GM18907 (cell line): ENCODE results near the gene KCNMA1.
"Not testable (repeated sequence)": the region's sequence is repeated elsewhere in the genome, so short reads cannot be mapped to it uniquely, and the experiment has no call there.

ENCODE experiments used
- ATAC-seq: cut with Tn5 transposase; IDR thresholded peaks from one replicate; pipeline ENCODE4 v1.9.1; 2021; ENCODE audit warnings: mild to moderate bottlenecking, moderate library complexity; ENCODE audit not compliant: unreplicated experiment

Gene KCNMA1

GRCh38 chr10:77608281-77608680 is 29.3 kb downstream of the KCNMA1 start:
- no peak for ATAC-seq

- no peak for ATAC-seq
Measured at GRCh38 chr10:77606751-77607150, 30.9 kb downstream of the KCNMA1 start.

- no peak for ATAC-seq
Measured at GRCh38 chr10:77605466-77605865, 32.1 kb downstream of the KCNMA1 start.

DNA sequence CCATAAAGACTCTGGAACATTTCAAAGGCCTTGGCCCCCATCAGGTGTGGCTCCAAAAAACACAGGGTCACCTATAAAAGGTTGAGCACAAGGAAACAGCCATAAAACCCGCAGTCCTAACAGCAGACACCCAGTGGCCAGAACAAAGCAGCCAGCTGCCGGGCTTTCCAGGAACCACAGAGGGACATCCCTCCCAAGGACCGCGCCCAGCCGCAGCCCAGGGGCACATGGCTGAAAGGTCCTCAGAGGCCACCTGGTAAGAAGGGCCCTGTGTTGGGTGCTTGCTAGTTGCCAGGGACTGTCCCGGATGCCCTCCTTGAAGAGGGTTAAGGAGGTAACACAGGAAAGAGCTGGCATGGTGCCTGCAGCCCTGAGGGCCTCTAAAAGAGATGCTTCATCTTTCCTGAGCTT is 32.7 kb downstream of the KCNMA1 start:
- no peak for ATAC-seq

- no peak for ATAC-seq
Measured at GRCh38 chr10:77604063-77604462, 33.5 kb downstream of the KCNMA1 start.

- no peak for ATAC-seq
Measured at GRCh38 chr10:77603534-77603927, 34.1 kb downstream of the KCNMA1 start.

DNA sequence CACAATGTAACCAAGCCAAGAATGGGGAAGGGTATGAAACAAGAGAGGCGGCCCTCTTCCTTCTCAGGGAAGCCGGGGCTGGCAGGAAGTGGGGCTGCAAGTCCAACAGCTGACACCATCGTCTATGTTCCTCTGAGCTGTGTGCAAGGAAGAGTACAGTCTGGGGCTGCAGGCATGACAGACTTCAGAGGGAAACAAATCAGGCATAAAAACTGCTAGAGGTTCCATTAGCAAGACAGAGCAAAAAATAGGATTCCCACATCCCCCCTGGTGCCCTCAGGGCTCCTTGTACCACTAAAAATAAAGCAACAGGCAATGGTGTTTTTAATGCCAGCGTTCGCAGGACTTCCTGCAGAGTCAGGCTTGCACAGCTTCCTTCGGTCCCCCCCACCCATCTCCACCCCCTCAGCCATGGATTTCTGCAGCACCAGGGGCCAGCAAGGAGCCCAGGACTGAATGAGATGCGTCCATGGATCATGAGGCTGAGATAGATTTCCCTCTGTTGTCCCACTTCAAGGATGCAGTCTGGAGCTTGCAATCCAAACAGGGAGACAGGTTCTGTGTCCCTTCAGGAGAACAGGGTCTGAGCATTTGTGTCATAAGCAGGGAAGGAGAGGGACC is 34.6 kb downstream of the KCNMA1 start:
- ATAC-seq, result no peak

DNA sequence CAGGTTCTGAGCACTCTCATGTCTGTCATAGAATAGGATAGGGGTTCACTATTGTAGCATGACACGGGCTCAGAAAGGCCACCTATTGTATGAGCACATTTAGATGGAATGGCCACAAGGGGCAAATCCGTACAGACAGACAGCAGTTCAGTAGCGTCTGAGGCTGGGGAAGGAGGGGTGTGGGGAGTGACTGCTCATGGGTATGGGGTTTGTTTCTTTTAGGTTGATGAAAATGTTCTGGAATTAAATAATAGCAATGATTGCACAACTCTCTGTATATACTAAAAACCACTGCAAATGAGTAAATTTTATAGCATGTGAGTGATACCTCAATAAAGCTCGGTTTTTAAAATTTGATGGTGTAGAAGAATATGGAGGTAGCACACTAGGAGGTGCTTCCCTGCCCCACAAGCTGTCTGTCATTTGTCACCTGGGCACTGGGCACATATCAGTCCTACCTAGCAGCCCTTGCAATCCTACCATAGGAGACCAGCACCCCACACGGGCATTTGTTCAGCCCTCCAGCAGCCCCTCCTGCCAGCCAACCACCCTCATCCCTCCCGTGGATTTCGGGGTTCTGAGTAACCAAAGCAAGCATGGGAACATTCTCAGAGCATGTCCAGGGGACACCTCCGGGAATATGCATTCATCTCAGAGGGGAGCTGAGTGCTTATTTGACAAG is 35.2 kb downstream of the KCNMA1 start:
- no peak for ATAC-seq

GRCh38 chr10:77601488-77601887 is 36.1 kb downstream of the KCNMA1 start:
- ATAC-seq, result no peak

GRCh38 chr10:77600640-77601039 is 37.0 kb downstream of the KCNMA1 start:
- ATAC-seq, result no peak

DNA sequence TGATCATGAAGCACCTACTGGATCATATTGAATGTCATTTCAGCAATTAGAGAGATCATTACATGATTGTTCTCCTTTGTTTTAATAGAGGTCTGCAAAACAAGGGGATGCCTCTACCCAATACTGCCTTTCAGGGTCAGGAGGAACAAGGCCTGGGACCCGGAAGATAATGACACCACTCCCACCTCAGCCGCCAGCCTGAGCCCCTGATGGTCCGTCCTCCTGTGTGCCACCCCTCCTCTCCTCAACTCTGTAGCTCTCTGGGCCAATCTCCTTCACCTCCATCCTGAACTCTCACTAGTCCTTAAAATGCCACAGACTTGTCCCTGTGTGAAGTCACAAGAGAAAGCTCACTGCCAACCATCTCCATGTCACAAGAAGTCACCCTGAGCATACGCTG is 38.0 kb downstream of the KCNMA1 start:
- no peak for ATAC-seq

GRCh38 chr10:77598606-77599005 is 39.0 kb downstream of the KCNMA1 start:
- ATAC-seq, result no peak

GRCh38 chr10:77597560-77597959 is 40.0 kb downstream of the KCNMA1 start:
- ATAC-seq, result no peak

DNA sequence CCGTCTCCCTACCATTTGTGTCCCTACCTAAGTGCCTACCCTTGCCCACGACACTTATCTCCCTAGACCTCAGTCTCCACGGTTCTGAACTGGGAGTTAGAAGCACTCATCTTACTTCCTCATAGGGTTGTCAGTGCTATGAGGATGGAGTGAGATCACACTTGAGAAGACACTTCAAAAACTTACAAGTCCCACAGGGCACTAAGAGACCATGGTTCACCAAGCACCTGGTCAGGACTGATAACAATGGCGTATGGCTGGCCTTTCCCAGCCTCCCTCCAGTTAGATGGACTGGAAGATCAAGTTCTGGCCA is 43.2 kb downstream of the KCNMA1 start:
- no peak for ATAC-seq

GRCh38 chr10:77593771-77594470 is 43.7 kb downstream of the KCNMA1 start:
- ATAC-seq, result no peak

GRCh38 chr10:77592946-77593636 is 44.5 kb downstream of the KCNMA1 start:
- no peak for ATAC-seq

DNA sequence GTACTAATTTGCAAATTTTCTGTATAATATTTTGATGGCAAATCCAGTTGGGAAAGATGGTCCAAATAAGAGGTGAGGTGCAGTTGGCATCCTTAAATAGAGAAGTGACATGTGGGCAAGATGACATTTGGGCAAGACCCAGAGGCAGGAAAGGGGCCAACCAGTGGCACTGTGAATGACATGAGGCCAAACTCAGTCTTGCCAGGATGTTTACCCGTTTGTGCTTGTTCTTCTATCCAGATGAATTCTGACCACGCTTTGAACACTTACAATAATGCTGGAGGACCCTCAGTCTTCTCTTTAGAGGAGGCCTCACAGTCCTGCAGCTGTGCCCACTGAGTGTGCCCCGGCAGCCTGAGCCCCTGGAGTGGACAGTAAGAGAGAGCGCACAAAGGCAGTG is 45.1 kb downstream of the KCNMA1 start:
- ATAC-seq, result no peak

DNA sequence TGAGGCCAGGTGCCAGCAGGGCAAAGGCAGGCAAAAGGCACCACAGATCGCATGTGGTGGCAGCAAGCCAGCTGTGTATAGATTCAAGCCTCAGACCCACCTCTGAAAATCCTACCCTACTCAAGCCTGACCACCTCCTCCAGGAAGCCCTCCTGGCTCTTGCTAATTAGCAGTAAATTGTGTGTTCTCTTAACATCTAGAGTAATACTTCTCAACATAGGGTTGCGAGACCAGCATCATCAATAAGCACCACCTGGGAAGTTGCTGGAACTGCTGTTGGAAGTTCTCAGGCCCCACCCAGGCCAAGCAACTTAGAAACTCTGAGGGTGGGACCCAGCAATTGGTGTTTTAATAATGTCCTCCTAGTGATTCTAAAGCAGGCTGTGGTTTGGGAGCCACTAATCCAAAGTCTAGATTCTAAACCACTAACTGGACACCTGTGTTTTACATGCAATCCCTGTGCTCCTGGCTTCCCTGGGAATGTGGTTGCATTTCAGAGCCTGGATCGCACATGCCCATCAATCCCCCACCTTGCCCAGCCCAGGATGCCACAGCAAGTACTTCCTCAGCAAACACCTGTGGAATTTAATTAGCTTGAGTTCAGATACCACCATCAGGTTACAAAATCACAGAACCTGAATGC is 46.2 kb downstream of the KCNMA1 start:
- ATAC-seq, result no peak

DNA sequence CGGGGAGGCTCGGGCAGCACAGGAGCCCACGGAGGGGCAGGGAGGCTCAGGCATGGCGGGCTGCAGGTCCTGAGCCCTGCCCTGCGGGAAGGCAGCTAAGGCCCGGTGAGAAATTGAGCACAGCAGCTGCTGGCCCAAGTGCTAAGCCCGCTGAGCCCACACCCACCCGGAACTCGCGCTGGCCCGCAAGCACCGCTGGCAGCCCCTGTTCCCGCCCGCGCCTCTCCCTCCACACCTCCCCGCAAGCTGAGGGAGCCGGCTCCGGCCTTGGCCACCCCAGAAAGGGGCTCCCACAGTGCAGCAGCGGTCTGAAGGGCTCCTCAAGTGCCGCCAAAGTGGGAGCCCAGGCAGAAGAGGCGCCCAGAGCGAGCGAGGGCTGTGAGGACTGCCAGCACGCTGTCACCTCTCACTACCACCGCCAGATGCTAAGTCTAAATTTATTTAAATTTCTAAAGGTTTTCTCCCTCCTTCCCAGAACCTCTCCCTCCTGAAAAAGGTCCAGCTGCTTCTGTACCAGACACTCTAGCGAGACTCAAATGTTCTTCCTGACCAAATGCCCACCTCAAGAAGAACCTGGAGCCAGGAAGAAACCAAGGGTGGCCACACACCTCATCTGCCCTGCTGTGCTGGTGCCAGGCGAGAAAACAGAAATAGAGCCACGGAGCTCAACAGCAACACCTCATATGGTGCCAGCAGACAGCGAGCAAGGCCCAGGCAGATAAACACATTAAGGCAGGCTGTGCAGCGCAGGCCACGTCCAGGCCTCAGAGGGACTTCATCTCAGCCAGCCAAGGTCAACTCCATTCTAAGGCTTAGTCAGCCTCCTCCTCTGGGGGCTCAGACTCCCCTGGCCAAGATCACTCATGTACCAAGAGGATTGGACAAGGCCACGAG is 47.0 kb downstream of the KCNMA1 start:
- ATAC-seq, result no peak

- ATAC-seq, result not testable (repeated sequence)
Measured at GRCh38 chr10:77589703-77590102, 47.9 kb downstream of the KCNMA1 start.
